GM19240 (cell line): ENCODE results near the gene UTRN.

Source experiments
- DNase-seq: peaks from one replicate; pipeline ENCODE4 v3.0.0; 2011; ENCODE audit warnings: low spot score; ENCODE audit not compliant: insufficient read length

UTRN gene

GRCh38 chr6:144283646-144284477, 1.3 kb upstream of the UTRN start:
- no peak for DNase-seq

GRCh38 chr6:144284478-144284782, 705 bp upstream of the UTRN start:
- DNase-seq: no peak

GRCh38 chr6:144285548-144285797, 338 bp downstream of the UTRN start:
- DNase-seq: no peak

- DNase-seq: peak; percentile 11
These were observed 815 bp downstream of the UTRN start for GRCh38 chr6:144285798-144286502.

- no peak for DNase-seq
These were observed 1.6 kb downstream of the UTRN start for GRCh38 chr6:144286503-144287393.

GRCh38 chr6:144289006-144289405, 3.9 kb downstream of the UTRN start:
- no peak for DNase-seq

- DNase-seq: no peak
These were observed 7.2 kb downstream of the UTRN start for GRCh38 chr6:144292372-144292771.

GRCh38 chr6:144294016-144294415, 8.9 kb downstream of the UTRN start:
- no peak for DNase-seq

GRCh38 chr6:144295211-144295610, 10.1 kb downstream of the UTRN start:
- DNase-seq: no peak

GRCh38 chr6:144295981-144296767, 11.0 kb downstream of the UTRN start:
- DNase-seq: no peak

GRCh38 chr6:144296973-144297372, 11.8 kb downstream of the UTRN start:
- DNase-seq: no peak

GRCh38 chr6:144297511-144298100, 12.5 kb downstream of the UTRN start:
- no peak for DNase-seq

GRCh38 chr6:144298194-144298593, 13.1 kb downstream of the UTRN start:
- DNase-seq: no peak

- DNase-seq: no peak
These were observed 13.8 kb downstream of the UTRN start for GRCh38 chr6:144298916-144299315.

GRCh38 chr6:144302701-144303372, 17.7 kb downstream of the UTRN start:
- no peak for DNase-seq

- DNase-seq: no peak
These were observed 19.2 kb downstream of the UTRN start for GRCh38 chr6:144304223-144304848.

- DNase-seq: no peak
These were observed 20.4 kb downstream of the UTRN start for GRCh38 chr6:144305567-144305966.

- no peak for DNase-seq
These were observed 20.9 kb downstream of the UTRN start for GRCh38 chr6:144305985-144306384.

- no peak for DNase-seq
These were observed 22.7 kb downstream of the UTRN start for GRCh38 chr6:144307880-144308279.

GRCh38 chr6:144310765-144311164, 25.6 kb downstream of the UTRN start:
- no peak for DNase-seq
